Measurements from ENCODE around the gene LDLRAD4. TPM values are rescaled to one million over a fixed set of nuclear protein-coding genes. Genes with fewer than 3 reads are reported as not detected.
"Not testable (repeated sequence)": the region's sequence is repeated elsewhere in the genome, so short reads cannot be mapped to it uniquely, and the experiment has no call there.

The LDLRAD4 gene
- total and polyA plus RNA-seq, 8 donors: 2.0 to 47.9 (median 9.0) TPM

DNA sequence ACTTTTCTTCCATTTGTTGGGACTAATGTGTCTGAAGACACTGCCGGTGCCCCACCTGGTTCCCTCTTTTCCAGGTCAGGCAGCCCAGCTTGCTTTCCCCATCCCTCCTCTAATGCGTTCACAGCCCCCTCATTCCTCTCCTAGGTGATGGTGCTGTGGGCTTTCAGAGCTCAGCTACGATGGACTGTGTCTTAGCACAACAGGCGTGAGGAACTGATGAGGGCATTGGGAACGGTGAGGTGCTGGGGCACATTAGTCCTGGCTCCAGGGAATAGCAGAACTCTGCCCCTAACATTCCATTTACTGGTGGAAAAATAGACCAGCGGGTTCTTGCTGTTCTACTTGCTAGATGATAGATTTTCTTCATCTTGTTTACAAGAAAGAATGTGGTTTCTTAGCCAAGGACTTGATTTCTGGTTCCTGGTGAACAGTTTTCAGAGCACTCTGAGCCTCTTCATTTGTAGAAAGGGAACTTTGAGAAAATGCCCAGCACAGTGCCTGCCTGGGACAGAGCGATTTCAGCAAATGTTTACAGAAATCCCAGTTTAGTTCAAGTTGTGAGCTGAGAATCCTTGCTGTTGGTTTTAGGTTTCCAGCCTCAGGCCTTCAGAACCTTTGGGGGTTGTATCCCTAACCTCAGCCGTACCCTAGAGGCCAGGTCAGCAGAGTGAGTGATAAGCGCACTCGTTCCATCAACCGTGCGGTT is 42.5 kb downstream of the LDLRAD4 start:
- TF ChIP-seq POLR2A (IDR thresholded peaks at IDR 0.05) (no peak), EP300 (IDR thresholded peaks at IDR 0.05) (no peak), POLR2AphosphoS5 (IDR thresholded peaks at IDR 0.05) (peak in 1 of 3 donors; percentile 47)
- TF ChIP-seq, protein P1, sequence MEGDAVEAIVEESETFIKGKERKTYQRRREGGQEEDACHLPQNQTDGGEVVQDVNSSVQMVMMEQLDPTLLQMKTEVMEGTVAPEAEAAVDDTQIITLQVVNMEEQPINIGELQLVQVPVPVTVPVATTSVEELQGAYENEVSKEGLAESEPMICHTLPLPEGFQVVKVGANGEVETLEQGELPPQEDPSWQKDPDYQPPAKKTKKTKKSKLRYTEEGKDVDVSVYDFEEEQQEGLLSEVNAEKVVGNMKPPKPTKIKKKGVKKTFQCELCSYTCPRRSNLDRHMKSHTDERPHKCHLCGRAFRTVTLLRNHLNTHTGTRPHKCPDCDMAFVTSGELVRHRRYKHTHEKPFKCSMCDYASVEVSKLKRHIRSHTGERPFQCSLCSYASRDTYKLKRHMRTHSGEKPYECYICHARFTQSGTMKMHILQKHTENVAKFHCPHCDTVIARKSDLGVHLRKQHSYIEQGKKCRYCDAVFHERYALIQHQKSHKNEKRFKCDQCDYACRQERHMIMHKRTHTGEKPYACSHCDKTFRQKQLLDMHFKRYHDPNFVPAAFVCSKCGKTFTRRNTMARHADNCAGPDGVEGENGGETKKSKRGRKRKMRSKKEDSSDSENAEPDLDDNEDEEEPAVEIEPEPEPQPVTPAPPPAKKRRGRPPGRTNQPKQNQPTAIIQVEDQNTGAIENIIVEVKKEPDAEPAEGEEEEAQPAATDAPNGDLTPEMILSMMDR (IDR thresholded peaks at IDR 0.05): no peak
- intact Hi-C loops (cut with DNase I; ENCODE audit: low total_unique reads): loop anchor here (5.0 kb wide), 1 partner anchor 216 kb away; no protein-coding TSS in a partner anchor
- H3K9me3 ChIP-seq: no peaks in the 10 kb centered on the region
- WGBS, 5 donors: 60 to 78% (median 73%) methylated on average over 10 to 12 of the region's 12 CpGs
- peak overlapping the region in 4 of 5 donors; percentile 10 to 79 (median 52) for H3K27ac ChIP-seq
- no peak for DNase-seq
- peaks cover 3 to 66% (median 41%) of the 10 kb centered on the region in 4 donors for H3K4me1 ChIP-seq
- no peak overlapping the region for H3K4me3 ChIP-seq
- H3K36me3 ChIP-seq: no peaks in the 10 kb centered on the region
- H3K27me3 ChIP-seq: no peaks in the 10 kb centered on the region

DNA sequence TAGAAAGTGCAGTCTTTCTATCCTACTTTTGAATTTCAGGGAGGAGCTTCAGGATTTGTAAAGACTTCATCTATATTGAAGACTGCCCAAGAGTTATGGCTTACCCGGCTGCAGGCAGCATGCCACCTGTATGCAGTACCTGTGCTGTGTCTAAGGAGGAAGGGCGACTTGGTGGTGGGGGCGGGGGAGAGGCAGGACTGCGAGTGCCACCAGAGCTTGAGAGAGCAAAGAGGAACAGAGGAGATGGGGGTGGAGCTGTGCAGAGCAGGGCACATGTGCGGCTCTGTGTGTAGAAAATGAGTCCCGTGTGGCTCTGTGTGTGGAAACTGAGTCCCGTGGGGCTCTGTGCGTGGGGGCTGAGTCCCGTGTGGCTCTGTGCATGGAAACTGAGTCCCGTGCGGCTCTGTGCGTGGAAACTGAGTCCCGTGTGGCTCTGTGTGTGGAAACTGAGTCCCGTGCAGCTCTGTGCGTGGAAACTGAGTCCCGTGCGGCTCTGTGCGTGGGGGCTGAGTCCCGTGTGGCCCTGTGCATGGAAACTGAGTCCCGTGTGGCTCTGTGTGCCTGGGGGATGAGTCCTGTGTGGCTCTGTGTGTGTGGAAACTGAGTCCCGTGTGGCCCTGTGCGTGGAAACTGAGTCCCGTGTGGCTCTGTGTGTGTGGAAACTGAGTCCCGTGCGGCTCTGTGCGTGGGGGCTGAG is 43.2 kb downstream of the LDLRAD4 start:
- peak overlapping the region in 4 of 5 donors; percentile 10 to 79 (median 52) for H3K27ac ChIP-seq
- H3K27me3 ChIP-seq: no peaks in the 10 kb centered on the region
- DNase-seq: no peak
- WGBS, 5 donors: 69 to 88% (median 84%) methylated on average over 15 to 26 of the region's 26 CpGs
- no peaks in the 10 kb centered on the region for H3K36me3 ChIP-seq
- H3K4me1 ChIP-seq: peaks cover 3 to 73% (median 44%) of the 10 kb centered on the region in 4 donors
- no peak overlapping the region for H3K4me3 ChIP-seq
- TF ChIP-seq POLR2A (IDR thresholded peaks at IDR 0.05) (no peak), POLR2AphosphoS5 (IDR thresholded peaks at IDR 0.05) (no peak), EP300 (IDR thresholded peaks at IDR 0.05) (no peak)
- TF ChIP-seq, protein P1 (IDR thresholded peaks at IDR 0.05): no peak
- H3K9me3 ChIP-seq: no peaks in the 10 kb centered on the region
- intact Hi-C loops (cut with DNase I; ENCODE audit: low total_unique reads): loop anchor here (5.0 kb wide), 1 partner anchor 215 kb away; no protein-coding TSS in a partner anchor

DNA sequence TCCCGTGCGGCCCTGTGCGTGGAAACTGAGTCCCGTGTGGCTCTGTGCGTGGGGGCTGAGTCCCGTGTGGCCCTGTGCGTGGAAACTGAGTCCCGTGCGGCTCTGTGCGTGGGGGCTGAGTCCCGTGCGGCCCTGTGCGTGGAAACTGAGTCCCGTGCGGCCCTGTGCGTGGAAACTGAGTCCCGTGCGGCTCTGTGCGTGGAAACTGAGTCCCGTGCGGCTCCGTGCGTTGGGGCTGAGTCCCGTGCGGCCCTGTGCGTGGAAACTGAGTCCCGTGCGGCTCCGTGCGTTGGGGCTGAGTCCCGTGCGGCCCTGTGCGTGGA is 43.8 kb downstream of the LDLRAD4 start:
- not testable (repeated sequence) for H3K27me3 ChIP-seq, H3K36me3 ChIP-seq, H3K9me3 ChIP-seq, DNase-seq, H3K4me3 ChIP-seq
- intact Hi-C loops (cut with DNase I; ENCODE audit: low total_unique reads): loop anchor here (5.0 kb wide), 1 partner anchor 215 kb away; no protein-coding TSS in a partner anchor
- Histone ChIP-seq H3K4me1 (peaks cover 3 to 77% (median 47%) of the 10 kb centered on the region in 4 donors), H3K27ac (peak overlapping the region in 1 of 5 donors; percentile 71)
- 82 to 98% (median 94%) methylated on average over 11 to 33 of the region's 33 CpGs for WGBS, 5 donors

DNA sequence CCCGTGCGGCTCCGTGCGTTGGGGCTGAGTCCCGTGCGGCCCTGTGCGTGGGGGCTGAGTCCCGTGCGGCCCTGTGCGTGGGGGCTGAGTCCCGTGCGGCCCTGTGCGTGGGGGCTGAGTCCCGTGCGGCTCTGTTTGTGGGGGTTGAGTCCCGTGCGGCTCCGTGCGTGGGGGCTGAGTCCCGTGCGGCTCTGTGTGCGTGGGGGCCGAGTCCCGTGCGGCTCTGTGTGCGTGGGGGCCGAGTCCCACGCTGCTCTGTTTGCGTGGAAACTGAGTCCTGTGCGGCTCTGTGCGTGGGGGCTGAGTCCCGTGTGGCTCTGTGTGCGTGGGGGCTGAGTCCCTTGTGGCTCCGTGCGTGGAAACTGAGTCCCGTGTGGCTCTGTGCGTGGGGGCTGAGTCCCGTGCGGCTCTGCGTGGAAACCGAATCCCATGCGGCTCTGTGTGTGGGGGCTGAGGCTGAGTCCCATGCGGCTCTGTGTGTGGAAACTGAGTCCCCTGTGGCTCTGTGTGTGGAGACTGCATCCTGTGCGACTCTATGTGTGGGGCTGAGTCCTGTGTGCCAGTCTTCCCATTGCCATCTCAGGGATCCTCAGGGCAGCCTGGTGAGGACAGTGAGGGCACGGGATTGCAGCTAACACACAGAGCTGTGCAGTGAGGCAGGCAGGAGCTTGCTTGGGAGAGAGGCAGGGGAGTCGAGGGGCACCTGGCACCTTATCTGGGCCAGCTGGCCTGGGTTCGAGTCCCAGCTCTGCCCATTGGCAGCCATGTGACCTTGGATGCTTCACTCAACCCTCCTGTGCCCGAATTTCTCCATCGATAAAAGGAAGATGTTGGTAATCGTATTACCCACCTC is 44.5 kb downstream of the LDLRAD4 start:
- Histone ChIP-seq H3K4me1 (peaks cover 6 to 85% (median 50%) of the 10 kb centered on the region in 4 donors), H3K9me3 (no peaks in the 10 kb centered on the region), H3K27ac (peak overlapping the region in 2 of 5 donors; percentile 7 to 74), H3K4me3 (no peak overlapping the region), H3K36me3 (no peaks in the 10 kb centered on the region), H3K27me3 (no peaks in the 10 kb centered on the region)
- TF ChIP-seq, protein P1 (IDR thresholded peaks at IDR 0.05): no peak
- no peak for TF ChIP-seq EP300 (IDR thresholded peaks at IDR 0.05)
- TF ChIP-seq POLR2AphosphoS5 (IDR thresholded peaks at IDR 0.05): no peak
- no peak for TF ChIP-seq POLR2A (IDR thresholded peaks at IDR 0.05)
- DNase-seq: no peak
- 88 to 96% (median 96%) methylated on average over 20 to 50 of the region's 50 CpGs for WGBS, 5 donors
- intact Hi-C loops (cut with DNase I; ENCODE audit: low total_unique reads): loop anchor here (5.0 kb wide), 1 partner anchor 214 kb away; no protein-coding TSS in a partner anchor

Data from stomach (tissue), 9 donors.